Panc1 (cell line): ENCODE results near the gene RAPSN. TPM values are rescaled to one million over a fixed set of nuclear protein-coding genes. Genes with fewer than 3 reads are reported as not detected.

Experiments used
- ATAC-seq: fragments of 200-7000 bp; cut with Tn5 transposase; 2 replicates; pipeline ENCODE4 v1.9.1; 2020; ENCODE audit warnings: mild to moderate bottlenecking, moderate library complexity
- BruUV-seq: library from RNA; stranded (reverse); fragments of 400-500 nt; replicated peaks from 2 replicates; lab custom pipeline; 2021; lab: Mats Ljungman, UMichigan
- CTCF ChIA-PET: fragments of 300-600 bp; sonication (Branson Sonifier 250); formaldehyde crosslinking; loops from one replicate; lab custom pipeline; 2022; ENCODE audit warnings: antibody characterized with exemption; lab: Charles Lee
- POLR2A ChIA-PET: fragments of 300-600 bp; sonication (Branson Sonifier 250); formaldehyde crosslinking; loops from one replicate; lab custom pipeline; 2022; ENCODE audit warnings: antibody characterized with exemption; lab: Charles Lee
- DNase-seq: peaks from one replicate; pipeline ENCODE4 v3.0.0-alpha.2; 2010; ENCODE audit warnings: low read depth, low spot score
- H3K27ac ChIP-seq: 2 replicates; pipeline ENCODE4 v1.5.1; 2011; ENCODE audit warnings: mild to moderate bottlenecking, low read length, inconsistent platforms
- H3K27me3 ChIP-seq: fragments of 200-500 bp; sonication (Bioruptor generic); 2 replicates; pipeline ENCODE4 v1.6.0; 2014; ENCODE audit warnings: low read length, inconsistent platforms; ENCODE audit not compliant: control insufficient read depth, insufficient read depth
- H3K36me3 ChIP-seq: fragments of 200-500 bp; sonication (Bioruptor generic); 2 replicates; pipeline ENCODE4 v1.5.1; 2014; ENCODE audit warnings: inconsistent platforms, mild to moderate bottlenecking, low read length, moderate library complexity; ENCODE audit not compliant: control insufficient read depth, insufficient read depth
- H3K4me1 ChIP-seq: 2 replicates; pipeline ENCODE4 v1.5.1; 2011; ENCODE audit warnings: inconsistent platforms, mild to moderate bottlenecking, low read length, moderate library complexity; ENCODE audit not compliant: control insufficient read depth, insufficient read depth
- H3K4me3 ChIP-seq, 2 experiments: 2 replicates each; pipeline ENCODE4 v1.5.1; 2011 to 2012; ENCODE audit warnings: low read depth in 2 of 2, low read length in 2 of 2, mild to moderate bottlenecking in 2 of 2, inconsistent platforms in 1 of 2, moderate library complexity in 1 of 2
- H3K9me3 ChIP-seq: fragments of 200-500 bp; sonication (Bioruptor generic); 2 replicates; pipeline ENCODE4 v1.5.1; 2014; ENCODE audit warnings: low read depth, mild to moderate bottlenecking, inconsistent platforms, low read length, moderate library complexity; ENCODE audit not compliant: control insufficient read depth, insufficient read depth
- POLR2AphosphoS5 ChIP-seq: IDR thresholded peaks from 2 replicates; pipeline ENCODE4 v1.6.1; 2012; ENCODE audit warnings: mild to moderate bottlenecking, low read depth, low read length, moderate library complexity
- SIN3A ChIP-seq: IDR thresholded peaks from 2 replicates; pipeline ENCODE4 v1.6.1; 2012; ENCODE audit warnings: low read depth, mild to moderate bottlenecking, low read length, moderate library complexity, borderline replicate concordance; ENCODE audit not compliant: insufficient read depth
- TCF7L2 ChIP-seq: IDR thresholded peaks from 2 replicates; pipeline ENCODE4 v1.6.1; 2011; ENCODE audit warnings: mild to moderate bottlenecking, low read depth, low read length, inconsistent platforms
- in situ Hi-C: cut with HindIII; loops from 2 replicates; pipeline ENCODE4 v1.10.0; 2016; ENCODE audit warnings: low sequenced_read_pairs, low pct_unique_long_range_greater_than_20kb
- intact Hi-C: fragments of 100-400 bp; cut with micrococcal nuclease; formaldehyde crosslinking; loops from one replicate; pipeline ENCODE4 v1.10.0; 2022; ENCODE audit not compliant: unreplicated experiment
- total RNA-seq: library from RNA; stranded (reverse); gene quantifications from one replicate; pipeline ENCODE4 v1.2.1, GENCODE V29; 2021; ENCODE audit not compliant: unreplicated experiment
- TF ChIP-seq, protein P1 (sequence below), 2 experiments: IDR thresholded peaks; 2 replicates each; pipeline ENCODE4 v1.6.1; 2011 to 2012; ENCODE audit warnings: low read depth in 2 of 2, control low read depth in 1 of 2, low read length in 1 of 2, mild to moderate bottlenecking in 1 of 2, moderate library complexity in 1 of 2; ENCODE audit not compliant: insufficient read depth in 1 of 2
- TF ChIP-seq, protein P2 (sequence below): fragments of 450-650 bp; IDR thresholded peaks from 2 replicates; pipeline ENCODE4 v1.5.1; 2017; ENCODE audit warnings: mild to moderate bottlenecking

The RAPSN gene
- total RNA-seq, 1 experiment from 2014 or later: 1.8 TPM

DNA sequence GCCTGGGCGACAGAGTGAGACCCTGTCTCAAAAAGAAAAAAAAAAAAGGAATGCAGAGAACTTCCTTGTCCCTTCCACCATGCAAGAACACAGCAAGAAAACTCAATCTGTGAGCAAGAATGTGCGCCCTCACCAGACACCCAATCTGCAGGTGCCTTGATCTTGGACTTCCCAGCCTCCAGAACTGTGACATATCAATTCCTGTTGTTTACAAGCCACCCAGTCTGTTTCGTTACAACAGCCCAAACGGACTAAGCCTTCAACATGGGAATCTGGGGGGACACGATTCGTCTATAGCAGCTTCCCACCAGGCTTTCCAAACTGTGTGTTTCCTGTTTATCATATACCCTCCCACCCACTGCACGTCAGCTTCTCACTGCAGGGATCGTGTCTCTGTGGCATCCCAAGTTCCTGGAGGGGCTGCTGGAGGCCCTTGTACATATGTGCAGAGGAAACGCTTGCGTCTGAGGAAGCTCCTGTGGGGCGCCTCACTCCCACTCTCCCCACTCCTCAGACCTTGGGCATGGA, 11.7 kb downstream of the RAPSN start:
- no peak for TF ChIP-seq SIN3A
- no peak for TF ChIP-seq TCF7L2
- no peak for TF ChIP-seq POLR2AphosphoS5
- TF ChIP-seq, protein P1, sequence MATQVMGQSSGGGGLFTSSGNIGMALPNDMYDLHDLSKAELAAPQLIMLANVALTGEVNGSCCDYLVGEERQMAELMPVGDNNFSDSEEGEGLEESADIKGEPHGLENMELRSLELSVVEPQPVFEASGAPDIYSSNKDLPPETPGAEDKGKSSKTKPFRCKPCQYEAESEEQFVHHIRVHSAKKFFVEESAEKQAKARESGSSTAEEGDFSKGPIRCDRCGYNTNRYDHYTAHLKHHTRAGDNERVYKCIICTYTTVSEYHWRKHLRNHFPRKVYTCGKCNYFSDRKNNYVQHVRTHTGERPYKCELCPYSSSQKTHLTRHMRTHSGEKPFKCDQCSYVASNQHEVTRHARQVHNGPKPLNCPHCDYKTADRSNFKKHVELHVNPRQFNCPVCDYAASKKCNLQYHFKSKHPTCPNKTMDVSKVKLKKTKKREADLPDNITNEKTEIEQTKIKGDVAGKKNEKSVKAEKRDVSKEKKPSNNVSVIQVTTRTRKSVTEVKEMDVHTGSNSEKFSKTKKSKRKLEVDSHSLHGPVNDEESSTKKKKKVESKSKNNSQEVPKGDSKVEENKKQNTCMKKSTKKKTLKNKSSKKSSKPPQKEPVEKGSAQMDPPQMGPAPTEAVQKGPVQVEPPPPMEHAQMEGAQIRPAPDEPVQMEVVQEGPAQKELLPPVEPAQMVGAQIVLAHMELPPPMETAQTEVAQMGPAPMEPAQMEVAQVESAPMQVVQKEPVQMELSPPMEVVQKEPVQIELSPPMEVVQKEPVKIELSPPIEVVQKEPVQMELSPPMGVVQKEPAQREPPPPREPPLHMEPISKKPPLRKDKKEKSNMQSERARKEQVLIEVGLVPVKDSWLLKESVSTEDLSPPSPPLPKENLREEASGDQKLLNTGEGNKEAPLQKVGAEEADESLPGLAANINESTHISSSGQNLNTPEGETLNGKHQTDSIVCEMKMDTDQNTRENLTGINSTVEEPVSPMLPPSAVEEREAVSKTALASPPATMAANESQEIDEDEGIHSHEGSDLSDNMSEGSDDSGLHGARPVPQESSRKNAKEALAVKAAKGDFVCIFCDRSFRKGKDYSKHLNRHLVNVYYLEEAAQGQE (IDR thresholded peaks at IDR 0.05; ENCODE audit: insufficient read depth in 1 of 2, low read depth in 2 of 2, low read length in 1 of 2): no peak
- TF ChIP-seq, protein P2, sequence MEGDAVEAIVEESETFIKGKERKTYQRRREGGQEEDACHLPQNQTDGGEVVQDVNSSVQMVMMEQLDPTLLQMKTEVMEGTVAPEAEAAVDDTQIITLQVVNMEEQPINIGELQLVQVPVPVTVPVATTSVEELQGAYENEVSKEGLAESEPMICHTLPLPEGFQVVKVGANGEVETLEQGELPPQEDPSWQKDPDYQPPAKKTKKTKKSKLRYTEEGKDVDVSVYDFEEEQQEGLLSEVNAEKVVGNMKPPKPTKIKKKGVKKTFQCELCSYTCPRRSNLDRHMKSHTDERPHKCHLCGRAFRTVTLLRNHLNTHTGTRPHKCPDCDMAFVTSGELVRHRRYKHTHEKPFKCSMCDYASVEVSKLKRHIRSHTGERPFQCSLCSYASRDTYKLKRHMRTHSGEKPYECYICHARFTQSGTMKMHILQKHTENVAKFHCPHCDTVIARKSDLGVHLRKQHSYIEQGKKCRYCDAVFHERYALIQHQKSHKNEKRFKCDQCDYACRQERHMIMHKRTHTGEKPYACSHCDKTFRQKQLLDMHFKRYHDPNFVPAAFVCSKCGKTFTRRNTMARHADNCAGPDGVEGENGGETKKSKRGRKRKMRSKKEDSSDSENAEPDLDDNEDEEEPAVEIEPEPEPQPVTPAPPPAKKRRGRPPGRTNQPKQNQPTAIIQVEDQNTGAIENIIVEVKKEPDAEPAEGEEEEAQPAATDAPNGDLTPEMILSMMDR: no peak
- H3K9me3 ChIP-seq: no peaks in the 10 kb centered on the region
- ChIA-PET CTCF (no interaction called here), POLR2A (no interaction called here)
- H3K27me3 ChIP-seq: no peaks in the 10 kb centered on the region
- no peak overlapping the region for H3K4me3 ChIP-seq
- no peaks in the 10 kb centered on the region for H3K4me1 ChIP-seq
- BruUV-seq: no TSS peak
- ATAC-seq (no peak), DNase-seq (no peak)
- in situ Hi-C loops: no loop called here
- H3K36me3 ChIP-seq: no peaks in the 10 kb centered on the region
- intact Hi-C loops: no loop called here
- H3K27ac ChIP-seq: no peak overlapping the region

DNA sequence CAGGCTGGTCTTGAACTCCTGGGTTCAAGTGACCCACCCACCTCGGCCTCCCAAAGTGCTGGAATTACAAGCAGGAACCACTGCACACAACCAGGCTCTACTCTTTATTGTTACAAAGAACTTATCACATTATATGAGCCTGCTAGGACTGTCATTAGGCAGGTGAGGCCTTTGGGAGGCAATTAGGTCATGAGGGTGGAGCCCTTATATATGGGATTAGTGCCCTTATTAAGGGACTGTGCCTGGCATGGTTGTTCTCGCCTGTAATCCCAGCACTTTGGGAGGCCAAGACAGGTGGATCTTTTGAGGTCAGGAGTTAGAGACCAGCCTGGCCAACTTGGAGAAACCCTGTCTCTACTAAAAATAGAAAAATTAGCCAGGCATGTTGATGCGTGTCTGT, 12.2 kb downstream of the RAPSN start:
- Histone ChIP-seq H3K9me3 (no peaks in the 10 kb centered on the region), H3K36me3 (no peaks in the 10 kb centered on the region), H3K4me1 (no peaks in the 10 kb centered on the region), H3K27me3 (no peaks in the 10 kb centered on the region), H3K27ac (no peak overlapping the region), H3K4me3 (no peak overlapping the region)
- no peak for ATAC-seq
- TF ChIP-seq, protein P1 (IDR thresholded peaks at IDR 0.05; ENCODE audit: insufficient read depth in 1 of 2, low read depth in 2 of 2, low read length in 1 of 2): no peak
- TF ChIP-seq, protein P2: no peak
- TF ChIP-seq SIN3A (no peak), TCF7L2 (no peak), POLR2AphosphoS5 (no peak)
- DNase-seq: no peak
- POLR2A ChIA-PET: no interaction called here
- in situ Hi-C loops (no loop called here), intact Hi-C loops (no loop called here)
- CTCF ChIA-PET: no interaction called here
- no TSS peak for BruUV-seq
